GM18511 (cell line): ENCODE data around the gene CREB3L2.

Experiments used
- ATAC-seq: cut with Tn5 transposase; IDR thresholded peaks from one replicate; pipeline ENCODE4 v1.9.1; 2021; ENCODE audit warnings: mild to moderate bottlenecking, moderate library complexity; ENCODE audit not compliant: unreplicated experiment

The CREB3L2 gene

GRCh38 chr7:137953665-137954470 lies 48.0 kb downstream of the CREB3L2 start:
- no peak for ATAC-seq

GRCh38 chr7:137953043-137953664 lies 48.7 kb downstream of the CREB3L2 start:
- no peak for ATAC-seq

- ATAC-seq = no peak
Observed at GRCh38 chr7:137952426-137952805, 49.5 kb downstream of the CREB3L2 start.

- no peak for ATAC-seq
Observed at GRCh38 chr7:137951700-137952425, 50.0 kb downstream of the CREB3L2 start.

GRCh38 chr7:137950967-137951366 lies 50.9 kb downstream of the CREB3L2 start:
- ATAC-seq = no peak

GRCh38 chr7:137950263-137950621 lies 51.6 kb downstream of the CREB3L2 start:
- ATAC-seq = no peak

GRCh38 chr7:137949416-137950262 lies 52.2 kb downstream of the CREB3L2 start:
- no peak for ATAC-seq

GRCh38 chr7:137948845-137949330 lies 53.0 kb downstream of the CREB3L2 start:
- ATAC-seq = no peak

GRCh38 chr7:137948083-137948844 lies 53.6 kb downstream of the CREB3L2 start:
- no peak for ATAC-seq

GRCh38 chr7:137947046-137947445 lies 54.8 kb downstream of the CREB3L2 start:
- ATAC-seq = no peak

GRCh38 chr7:137946011-137946410 lies 55.9 kb downstream of the CREB3L2 start:
- no peak for ATAC-seq

GRCh38 chr7:137944168-137944567 lies 57.7 kb downstream of the CREB3L2 start:
- ATAC-seq = no peak

- no peak for ATAC-seq
Observed at GRCh38 chr7:137943132-137943551, 58.7 kb downstream of the CREB3L2 start.

GRCh38 chr7:137942484-137943115 lies 59.3 kb downstream of the CREB3L2 start:
- no peak for ATAC-seq

- ATAC-seq = no peak
Observed at GRCh38 chr7:137940656-137941518, 61.0 kb downstream of the CREB3L2 start.

GRCh38 chr7:137940218-137940617 lies 61.7 kb downstream of the CREB3L2 start:
- ATAC-seq = no peak

GRCh38 chr7:137937202-137937560 lies 64.7 kb downstream of the CREB3L2 start:
- ATAC-seq = no peak

GRCh38 chr7:137936509-137937201 lies 65.2 kb downstream of the CREB3L2 start:
- no peak for ATAC-seq
